Esophagus (tissue), 2 donors: ENCODE data around the gene TRAPPC3L. TPM values are rescaled to one million over a fixed set of nuclear protein-coding genes. Genes with fewer than 3 reads are reported as not detected.

Experiments used
- H3K27ac ChIP-seq, 2 donors: one replicate each; pipeline ENCODE4 v1.5.1; 2013; ENCODE audit warnings: low read depth in 2 of 2, mild to moderate bottlenecking in 2 of 2, inconsistent platforms in 1 of 2, low read length in 1 of 2, moderate library complexity in 1 of 2
- H3K27me3 ChIP-seq, 2 donors: one replicate each; pipeline ENCODE4 v1.6.1; 2013; ENCODE audit warnings: low read length in 2 of 2, control low read depth in 1 of 2, mild to moderate bottlenecking in 1 of 2; ENCODE audit not compliant: insufficient read depth in 2 of 2, control insufficient read depth in 1 of 2
- H3K36me3 ChIP-seq, 2 donors: one replicate each; pipeline ENCODE4 v1.6.1; 2013; ENCODE audit warnings: low read length in 1 of 2; ENCODE audit not compliant: control insufficient read depth in 2 of 2, insufficient read depth in 2 of 2
- H3K4me1 ChIP-seq, 2 donors: one replicate each; pipeline ENCODE4 v1.6.1; 2013; ENCODE audit warnings: low read length in 1 of 2; ENCODE audit not compliant: control insufficient read depth in 2 of 2, insufficient read depth in 2 of 2
- H3K4me3 ChIP-seq, 2 donors: one replicate each; pipeline ENCODE4 v1.5.1; 2013; ENCODE audit warnings: low read length in 2 of 2, mild to moderate bottlenecking in 2 of 2, low read depth in 1 of 2, moderate library complexity in 1 of 2
- H3K9me3 ChIP-seq, 2 donors: one replicate each; pipeline ENCODE4 v1.6.1; 2013; ENCODE audit warnings: mild to moderate bottlenecking in 2 of 2, low read depth in 1 of 2, low read length in 1 of 2, moderate library complexity in 1 of 2; ENCODE audit not compliant: control insufficient read depth in 2 of 2, insufficient read depth in 1 of 2
- WGBS, 2 donors: extraction: QIAGEN DNeasy Blood & Tissue Kit; methylation state at CpG; one replicate each; pipeline ENCODE4 v1.1.7; 2013; 5-methylcytosine and 5-hydroxymethylcytosine counted together
- polyA plus RNA-seq, 2 donors: library from polyadenylated mRNA; stranded (reverse); fragments of 200-250 nt; gene quantifications; one replicate each; pipeline ENCODE4 v1.2.3, GENCODE V29; 2013
- donor health status: healthy with polysubstance abuse.
- donor health status: Bipolar disorder and iron deficiency.

The TRAPPC3L gene
- polyA plus RNA-seq, 2 donors, result 0.01 TPM; not detected in 1

DNA sequence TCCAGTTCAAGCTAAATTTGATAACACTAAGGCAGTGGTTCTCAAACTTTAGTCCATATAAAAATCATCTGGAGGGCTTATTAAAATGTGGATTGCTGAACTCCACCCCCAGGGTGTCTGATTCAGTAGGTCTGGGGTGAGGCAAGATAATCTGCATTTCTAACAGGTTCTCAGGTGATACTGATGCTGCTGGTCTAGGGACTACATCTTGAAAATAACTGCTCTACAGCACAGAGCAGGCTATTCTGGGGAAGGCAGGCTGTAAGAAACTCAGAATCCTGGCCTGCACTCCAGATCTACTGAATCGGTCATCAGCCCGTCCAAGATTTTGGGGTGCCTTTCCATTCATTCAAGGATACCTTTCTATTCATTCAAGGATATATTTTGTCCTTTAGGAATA, 22.6 kb downstream of the TRAPPC3L start:
- no peaks in the 10 kb centered on the region for H3K9me3 ChIP-seq
- H3K4me3 ChIP-seq, result no peak overlapping the region
- H3K27ac ChIP-seq, result no peak overlapping the region
- WGBS, 2 donors, result 88 to 95% methylated on average over 2 of the region's 2 CpGs
- no peaks in the 10 kb centered on the region for H3K27me3 ChIP-seq
- H3K4me1 ChIP-seq, result no peaks in the 10 kb centered on the region
- no peaks in the 10 kb centered on the region for H3K36me3 ChIP-seq

GRCh38 chr6:116518621-116519368, 26.7 kb downstream of the TRAPPC3L start:
- Histone ChIP-seq H3K4me1 (peaks cover 0 to 2% of the 10 kb centered on the region in 2 donors), H3K4me3 (no peak overlapping the region), H3K27me3 (no peaks in the 10 kb centered on the region), H3K9me3 (no peaks in the 10 kb centered on the region), H3K36me3 (no peaks in the 10 kb centered on the region), H3K27ac (no peak overlapping the region)
- WGBS, 2 donors, result 83 to 85% methylated on average over 4 of the region's 4 CpGs

GRCh38 chr6:116515141-116515540, 30.3 kb downstream of the TRAPPC3L start:
- Histone ChIP-seq H3K27me3 (no peaks in the 10 kb centered on the region), H3K27ac (no peak overlapping the region), H3K4me1 (peaks cover 0 to 5% of the 10 kb centered on the region in 2 donors), H3K9me3 (no peaks in the 10 kb centered on the region), H3K4me3 (no peak overlapping the region), H3K36me3 (no peaks in the 10 kb centered on the region)

GRCh38 chr6:116514111-116514510, 31.4 kb downstream of the TRAPPC3L start:
- H3K9me3 ChIP-seq, result no peaks in the 10 kb centered on the region
- H3K27me3 ChIP-seq, result no peaks in the 10 kb centered on the region
- peaks cover 0 to 5% of the 10 kb centered on the region in 2 donors for H3K4me1 ChIP-seq
- H3K4me3 ChIP-seq, result no peak overlapping the region
- no peaks in the 10 kb centered on the region for H3K36me3 ChIP-seq
- H3K27ac ChIP-seq, result no peak overlapping the region
- WGBS, 2 donors, result 79 to 88% methylated on average over 4 of the region's 4 CpGs

DNA sequence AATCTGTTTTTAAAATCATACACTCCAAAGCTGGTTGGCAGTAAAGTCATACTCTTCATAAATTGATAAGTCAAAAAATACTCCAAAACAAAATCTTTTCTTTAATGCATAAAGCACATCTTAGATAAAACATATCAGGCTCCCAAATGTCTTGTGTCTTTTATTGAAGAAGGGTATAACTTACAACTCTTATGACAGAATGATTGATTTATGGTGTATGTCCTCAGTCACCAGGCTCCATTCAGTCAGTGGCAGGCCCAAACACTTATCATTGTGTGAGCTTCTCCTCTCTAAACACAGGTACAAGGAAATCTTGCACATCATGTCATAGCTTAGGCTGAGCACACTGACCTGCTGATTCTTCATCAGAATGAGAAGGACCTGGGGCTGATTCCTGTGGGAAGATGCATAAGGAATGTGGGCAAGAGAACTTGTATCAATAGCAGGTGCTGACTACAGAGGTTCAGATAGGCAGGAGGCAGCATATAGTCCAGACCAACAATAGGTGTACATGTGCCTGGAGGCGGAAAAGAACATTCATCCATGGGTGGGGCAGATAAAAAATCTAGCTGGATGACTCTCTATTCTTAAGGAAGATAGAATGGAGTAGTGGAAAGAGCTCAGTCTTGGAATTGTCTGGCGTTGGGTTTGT, 32.1 kb downstream of the TRAPPC3L start:
- H3K27ac ChIP-seq, result no peak overlapping the region
- WGBS, 2 donors, result 78 to 84% methylated on average over 2 of the region's 2 CpGs
- no peak overlapping the region for H3K4me3 ChIP-seq

DNA sequence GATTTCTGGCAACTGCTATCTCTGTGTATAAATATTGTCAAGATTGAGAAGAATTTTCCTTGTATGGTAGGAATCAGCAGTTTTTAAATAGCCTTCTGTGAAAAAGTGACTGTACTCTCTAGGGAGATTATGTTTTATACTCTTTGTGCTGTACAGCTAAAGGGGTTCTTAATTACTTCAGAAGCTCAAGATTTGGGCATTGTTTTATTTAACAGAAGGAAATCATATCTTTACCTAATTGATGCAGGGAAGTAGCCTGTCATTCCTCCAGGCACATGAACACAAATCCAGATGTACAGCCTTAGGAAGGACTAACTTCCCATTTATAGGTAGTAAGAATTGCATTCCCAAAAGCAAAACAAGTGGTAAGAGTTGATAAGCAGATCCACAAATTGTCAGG, 32.8 kb downstream of the TRAPPC3L start:
- Histone ChIP-seq H3K27me3 (no peaks in the 10 kb centered on the region), H3K4me3 (peak overlapping the region in 1 of 2 donors; percentile 19), H3K27ac (no peak overlapping the region), H3K9me3 (no peaks in the 10 kb centered on the region), H3K36me3 (no peaks in the 10 kb centered on the region), H3K4me1 (peaks cover 0 to 5% of the 10 kb centered on the region in 2 donors)

More for the DNA sequence above, 32.1 kb downstream of the TRAPPC3L start:
- Histone ChIP-seq H3K36me3 (no peaks in the 10 kb centered on the region), H3K27me3 (no peaks in the 10 kb centered on the region), H3K9me3 (no peaks in the 10 kb centered on the region), H3K4me1 (peaks cover 0 to 5% of the 10 kb centered on the region in 2 donors)

- peaks cover 0 to 5% of the 10 kb centered on the region in 2 donors for H3K4me1 ChIP-seq
- WGBS, 2 donors, result 47 to 51% methylated on average over 4 of the region's 4 CpGs
- H3K27ac ChIP-seq, result peak overlapping the region; percentile 53 to 63
- H3K4me3 ChIP-seq, result peak overlapping the region; percentile 1 to 36
- H3K9me3 ChIP-seq, result no peaks in the 10 kb centered on the region
- H3K27me3 ChIP-seq, result no peaks in the 10 kb centered on the region
- no peaks in the 10 kb centered on the region for H3K36me3 ChIP-seq
These were observed 33.3 kb downstream of the TRAPPC3L start for GRCh38 chr6:116512111-116512559.

- H3K36me3 ChIP-seq, result no peaks in the 10 kb centered on the region
- H3K4me1 ChIP-seq, result peaks cover 0 to 5% of the 10 kb centered on the region in 2 donors
- H3K4me3 ChIP-seq, result peak within 1 kb of the TSS; percentile 1 to 36
- WGBS, 2 donors, result 50 to 65% methylated on average over 10 of the region's 10 CpGs
- H3K9me3 ChIP-seq, result no peaks in the 10 kb centered on the region
- no peaks in the 10 kb centered on the region for H3K27me3 ChIP-seq
- peak within 1 kb of the TSS; percentile 53 to 63 for H3K27ac ChIP-seq
These were observed 33.9 kb downstream of the TRAPPC3L start, which contains the start of gene CALHM5 for GRCh38 chr6:116511424-116512110. Gene CALHM5, plus strand, starts transcription at chr6:116511639. Its CDS starts 58 bp downstream, at chr6:116511697.

DNA sequence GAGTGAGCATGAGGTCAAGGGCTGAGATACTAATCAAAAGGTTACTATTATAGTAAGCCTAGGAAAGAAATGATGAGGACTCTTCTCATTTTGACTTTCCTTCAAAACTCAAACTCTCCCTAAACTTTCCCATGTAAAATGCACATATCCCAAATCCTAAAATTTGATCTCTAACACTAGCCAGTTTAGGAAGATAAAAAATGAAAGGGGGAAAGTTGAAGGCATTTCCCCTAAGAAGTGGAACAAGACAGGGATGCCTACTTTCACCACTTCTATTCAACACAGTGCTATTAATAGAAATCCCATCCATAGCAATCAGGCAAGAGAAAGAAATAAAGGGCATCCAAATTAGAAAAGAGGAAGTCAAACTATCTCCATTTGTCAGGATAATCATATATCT, 37.0 kb downstream of the TRAPPC3L start:
- Histone ChIP-seq H3K27ac (no peak overlapping the region), H3K36me3 (no peaks in the 10 kb centered on the region), H3K27me3 (no peaks in the 10 kb centered on the region), H3K9me3 (no peaks in the 10 kb centered on the region), H3K4me1 (peaks cover 0 to 3% of the 10 kb centered on the region in 2 donors), H3K4me3 (no peak overlapping the region)
